Activated T-helper 2 cell treated with anti-CD3 and anti-CD28 coated beads, Interferon-gamma antibody, Interleukin-2, Interleukin-4, amounts not matched to agents 10 μg/mL and 5 μg/mL and 100 μg/mL, durations not matched to agents 14 hours and 24 hours and 36 hours (primary cell): ENCODE results near the gene KIF5B. TPM values are rescaled to one million over a fixed set of nuclear protein-coding genes. Genes with fewer than 3 reads are reported as not detected.
"Not testable (repeated sequence)": the region's sequence is repeated elsewhere in the genome, so short reads cannot be mapped to it uniquely, and the experiment has no call there.

Experiments used
- DNase-seq: peaks from one replicate; pipeline ENCODE4 v3.0.0; 2021; ENCODE audit warnings: low spot score
- H3K27ac Mint-ChIP-seq: one replicate; pipeline ENCODE4 v1.8.0; 2021; ENCODE audit warnings: mixed read lengths
- H3K27me3 Mint-ChIP-seq: one replicate; pipeline ENCODE4 v1.8.0; 2021; ENCODE audit warnings: low read depth, mixed read lengths
- H3K36me3 Mint-ChIP-seq: one replicate; pipeline ENCODE4 v1.8.0; 2021; ENCODE audit warnings: low read depth, mixed read lengths
- H3K4me1 Mint-ChIP-seq: one replicate; pipeline ENCODE4 v1.8.0; 2021; ENCODE audit warnings: low read depth, mixed read lengths
- H3K4me3 Mint-ChIP-seq: one replicate; pipeline ENCODE4 v1.8.0; 2021; ENCODE audit warnings: low read depth, mild to moderate bottlenecking, moderate library complexity, mixed read lengths
- H3K9me3 Mint-ChIP-seq: one replicate; pipeline ENCODE4 v1.8.0; 2021; ENCODE audit warnings: mixed read lengths
- intact Hi-C: fragments of 100-400 bp; cut with micrococcal nuclease; formaldehyde crosslinking; loops from one replicate; pipeline ENCODE4 v1.15.1; 2023
- total RNA-seq: library from RNA; stranded (reverse); gene quantifications from 2 replicates; pipeline ENCODE4 v1.2.3, GENCODE V29; 2022

Gene KIF5B
- 76.6 and 79.0 TPM in 2 replicates for total RNA-seq

GRCh38 chr10:32056136-32057035, at the start of gene KIF5B:
KIF5B (minus strand) TSS chr10:32056425; CDS start chr10:32055973, 452 bp downstream.
- H3K9me3 Mint-ChIP-seq = no peaks in the 10 kb centered on the region
- peak within 1 kb of the TSS; percentile 90 for H3K27ac Mint-ChIP-seq
- H3K4me1 Mint-ChIP-seq = peaks cover 32% of the 10 kb centered on the region
- intact Hi-C loops = loop anchor here (2.0 to 10.0 kb wide), 4 partner anchors 129 to 388 kb away; partner anchors contain the start of genes ARHGAP12, CCDC7 and EPC1
- peak; percentile 85 for DNase-seq
- H3K27me3 Mint-ChIP-seq = no peaks in the 10 kb centered on the region
- H3K4me3 Mint-ChIP-seq = peak within 1 kb of the TSS; percentile 88
- H3K36me3 Mint-ChIP-seq = peaks cover 33% of the 10 kb centered on the region

GRCh38 chr10:32105782-32106382, 49.7 kb upstream of the KIF5B start:
- Mint-ChIP-seq H3K4me3 (no peak overlapping the region), H3K36me3 (no peaks in the 10 kb centered on the region), H3K27ac (no peak overlapping the region), H3K27me3 (peaks cover 18% of the 10 kb centered on the region), H3K4me1 (no peaks in the 10 kb centered on the region), H3K9me3 (no peaks in the 10 kb centered on the region)
- intact Hi-C loops = no loop called here
- DNase-seq = no peak

GRCh38 chr10:32104622-32105509, 48.6 kb upstream of the KIF5B start:
- Mint-ChIP-seq H3K9me3 (no peaks in the 10 kb centered on the region), H3K4me1 (no peaks in the 10 kb centered on the region), H3K4me3 (no peak overlapping the region), H3K27me3 (peaks cover 21% of the 10 kb centered on the region), H3K36me3 (no peaks in the 10 kb centered on the region), H3K27ac (no peak overlapping the region)
- intact Hi-C loops = no loop called here
- no peak for DNase-seq

- Mint-ChIP-seq H3K4me3 (no peak overlapping the region), H3K9me3 (peaks cover 2% of the 10 kb centered on the region), H3K4me1 (no peaks in the 10 kb centered on the region), H3K36me3 (no peaks in the 10 kb centered on the region), H3K27ac (no peak overlapping the region), H3K27me3 (peaks cover 26% of the 10 kb centered on the region)
- intact Hi-C loops = no loop called here
- DNase-seq = no peak
Measured at GRCh38 chr10:32104181-32104580, 48.0 kb upstream of the KIF5B start.

- Mint-ChIP-seq H3K4me3 (no peak overlapping the region), H3K27ac (no peak overlapping the region), H3K9me3 (peaks cover 7% of the 10 kb centered on the region), H3K27me3 (peaks cover 28% of the 10 kb centered on the region), H3K36me3 (no peaks in the 10 kb centered on the region), H3K4me1 (no peaks in the 10 kb centered on the region)
- DNase-seq = no peak
- intact Hi-C loops = no loop called here
Measured at GRCh38 chr10:32103721-32104120, 47.5 kb upstream of the KIF5B start.

- H3K27ac Mint-ChIP-seq, H3K36me3 Mint-ChIP-seq, H3K9me3 Mint-ChIP-seq, intact Hi-C loops, DNase-seq, H3K4me1 Mint-ChIP-seq, H3K4me3 Mint-ChIP-seq: not testable (repeated sequence)
- H3K27me3 Mint-ChIP-seq = peaks cover 22% of the 10 kb centered on the region
Measured at GRCh38 chr10:32098566-32099259, 42.5 kb upstream of the KIF5B start.

GRCh38 chr10:32095116-32095733, 39.0 kb upstream of the KIF5B start:
- Mint-ChIP-seq H3K27ac (no peak overlapping the region), H3K4me1 (no peaks in the 10 kb centered on the region), H3K9me3 (peaks cover 7% of the 10 kb centered on the region), H3K4me3 (no peak overlapping the region), H3K27me3 (peaks cover 18% of the 10 kb centered on the region), H3K36me3 (no peaks in the 10 kb centered on the region)
- no peak for DNase-seq
- intact Hi-C loops = no loop called here

- DNase-seq = no peak
- intact Hi-C loops = no loop called here
- peaks cover 21% of the 10 kb centered on the region for H3K27me3 Mint-ChIP-seq
- no peak overlapping the region for H3K4me3 Mint-ChIP-seq
- H3K4me1 Mint-ChIP-seq = no peaks in the 10 kb centered on the region
- H3K9me3 Mint-ChIP-seq = no peaks in the 10 kb centered on the region
- H3K36me3 Mint-ChIP-seq = no peaks in the 10 kb centered on the region
- no peak overlapping the region for H3K27ac Mint-ChIP-seq
Measured at GRCh38 chr10:32093650-32094049, 37.4 kb upstream of the KIF5B start.

GRCh38 chr10:32091046-32091445, 34.8 kb upstream of the KIF5B start:
- H3K27me3 Mint-ChIP-seq = peaks cover 24% of the 10 kb centered on the region
- no peaks in the 10 kb centered on the region for H3K9me3 Mint-ChIP-seq
- no peaks in the 10 kb centered on the region for H3K36me3 Mint-ChIP-seq

GRCh38 chr10:32084185-32084851, 28.1 kb upstream of the KIF5B start:
- Mint-ChIP-seq H3K27me3 (peaks cover 8% of the 10 kb centered on the region), H3K4me3 (no peak overlapping the region), H3K36me3 (no peaks in the 10 kb centered on the region), H3K9me3 (no peaks in the 10 kb centered on the region), H3K27ac (no peak overlapping the region), H3K4me1 (no peaks in the 10 kb centered on the region)
- DNase-seq = no peak
- intact Hi-C loops = no loop called here

More at GRCh38 chr10:32091046-32091445, 34.8 kb upstream of the KIF5B start:
- no peaks in the 10 kb centered on the region for H3K4me1 Mint-ChIP-seq
- H3K4me3 Mint-ChIP-seq = no peak overlapping the region
- no peak for DNase-seq
- intact Hi-C loops = no loop called here
- no peak overlapping the region for H3K27ac Mint-ChIP-seq

GRCh38 chr10:32077896-32078485, 21.8 kb upstream of the KIF5B start:
- H3K36me3 Mint-ChIP-seq = no peaks in the 10 kb centered on the region

More at GRCh38 chr10:32077896-32078485, 21.8 kb upstream of the KIF5B start:
- Mint-ChIP-seq H3K27me3 (peaks cover 15% of the 10 kb centered on the region), H3K4me1 (no peaks in the 10 kb centered on the region), H3K27ac (no peak overlapping the region), H3K9me3 (no peaks in the 10 kb centered on the region), H3K4me3 (no peak overlapping the region)
- DNase-seq = no peak
- intact Hi-C loops = no loop called here
